Measurements from ENCODE around the gene GNAQ.
A peak's percentile ranks its signal among the peaks of the same experiment; 100 is the strongest.

Gene GNAQ

DNA sequence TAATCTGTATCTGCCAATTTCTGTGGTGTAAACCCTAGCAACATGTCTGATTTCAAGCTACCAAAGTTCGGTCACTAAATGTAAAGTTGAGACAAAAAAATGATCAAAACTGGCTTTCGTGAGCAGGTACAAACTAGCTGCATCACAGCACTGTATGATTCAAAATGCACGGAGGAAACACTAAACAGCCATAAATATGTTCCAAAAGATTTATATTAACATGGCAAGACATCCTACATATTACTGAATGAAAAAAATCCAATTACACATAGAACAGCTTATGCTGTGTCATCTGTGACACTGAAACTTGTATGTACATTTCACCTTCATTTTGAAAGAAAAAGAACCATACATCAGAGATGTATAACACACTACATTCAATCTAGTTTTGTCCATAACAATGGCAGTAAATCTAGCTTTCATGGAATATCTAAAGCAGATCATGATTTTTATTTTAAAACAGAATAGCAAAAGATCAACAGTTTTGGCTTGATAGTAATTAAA, 14.4 kb downstream of the GNAQ start:
- no peak for TF ChIP-seq CTCF (IDR thresholded peaks at IDR 0.05; ENCODE audit: low read depth, low read length)
- no peak for DNase-seq (ENCODE audit: low read depth in 2 of 2)
- H3K4me3 ChIP-seq (replicated peaks in 1 of 2; ENCODE audit: low read depth in 2 of 2, low read length in 2 of 2): no peak overlapping the region

DNA sequence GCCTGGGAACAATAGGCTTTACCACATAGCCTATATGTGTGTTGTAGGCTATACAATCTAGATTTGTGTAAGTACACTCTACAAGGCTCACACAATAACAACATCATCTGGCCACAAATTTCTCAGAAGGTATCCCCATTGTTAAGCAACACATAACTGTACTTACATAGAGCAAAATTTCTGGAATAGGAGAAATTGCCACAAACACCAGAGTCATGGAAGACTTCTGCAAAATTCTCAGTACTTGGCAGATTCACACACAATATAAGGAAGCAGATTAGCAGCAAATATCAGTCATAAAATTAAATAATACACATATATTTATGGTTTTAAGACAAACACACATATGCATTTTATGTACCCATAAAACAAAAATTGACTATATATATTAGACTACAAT, 16.4 kb downstream of the GNAQ start:
- no peak overlapping the region for H3K4me3 ChIP-seq (replicated peaks in 1 of 2; ENCODE audit: low read depth in 2 of 2, low read length in 2 of 2)
- no peak for DNase-seq (ENCODE audit: low read depth in 2 of 2)
- TF ChIP-seq CTCF (IDR thresholded peaks at IDR 0.05; ENCODE audit: low read depth, low read length): no peak

DNA sequence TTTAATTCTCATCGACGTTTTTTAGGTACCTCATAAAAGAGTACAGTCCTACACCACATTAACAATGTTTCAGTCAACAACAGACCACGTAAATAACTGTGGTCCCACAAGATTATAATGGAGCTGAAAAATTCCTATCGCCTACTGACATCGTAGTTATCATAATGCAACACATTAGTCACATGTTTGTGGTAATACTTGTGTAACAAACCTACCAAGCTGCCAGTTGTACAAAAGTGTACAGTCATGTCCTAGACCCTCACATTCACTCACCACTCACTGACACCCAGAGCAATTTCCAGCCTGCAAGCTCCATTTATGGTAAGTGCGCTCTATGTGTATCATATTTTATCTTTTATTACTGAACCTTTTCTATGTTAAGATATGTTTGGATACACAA, 16.8 kb downstream of the GNAQ start:
- no peak for TF ChIP-seq CTCF (IDR thresholded peaks at IDR 0.05; ENCODE audit: low read depth, low read length)
- H3K4me3 ChIP-seq (replicated peaks in 1 of 2; ENCODE audit: low read depth in 2 of 2, low read length in 2 of 2): no peak overlapping the region
- DNase-seq (ENCODE audit: low read depth in 2 of 2): peak; percentile 39 to 59

DNA sequence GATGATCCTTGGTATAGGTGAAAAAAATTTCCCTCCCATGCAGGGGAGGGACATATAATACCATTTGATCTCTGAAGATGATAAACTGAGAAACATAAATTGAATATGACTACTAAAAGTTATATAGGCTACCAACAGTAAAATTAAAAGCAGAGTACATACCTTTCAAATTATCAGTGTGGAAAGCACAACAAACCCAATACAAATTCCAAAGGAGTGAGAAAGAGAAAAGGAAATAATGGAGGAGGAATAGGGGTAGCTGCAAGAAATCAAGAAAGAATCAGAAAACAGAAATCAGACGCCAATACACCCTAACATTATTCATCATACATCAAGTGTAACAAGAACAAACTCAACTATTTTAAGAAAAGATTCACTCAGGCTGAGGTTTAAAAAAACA, 17.7 kb downstream of the GNAQ start:
- no peak for TF ChIP-seq CTCF (IDR thresholded peaks at IDR 0.05; ENCODE audit: low read depth, low read length)
- H3K4me3 ChIP-seq (replicated peaks in 1 of 2; ENCODE audit: low read depth in 2 of 2, low read length in 2 of 2): no peak overlapping the region
- no peak for DNase-seq (ENCODE audit: low read depth in 2 of 2)

DNA sequence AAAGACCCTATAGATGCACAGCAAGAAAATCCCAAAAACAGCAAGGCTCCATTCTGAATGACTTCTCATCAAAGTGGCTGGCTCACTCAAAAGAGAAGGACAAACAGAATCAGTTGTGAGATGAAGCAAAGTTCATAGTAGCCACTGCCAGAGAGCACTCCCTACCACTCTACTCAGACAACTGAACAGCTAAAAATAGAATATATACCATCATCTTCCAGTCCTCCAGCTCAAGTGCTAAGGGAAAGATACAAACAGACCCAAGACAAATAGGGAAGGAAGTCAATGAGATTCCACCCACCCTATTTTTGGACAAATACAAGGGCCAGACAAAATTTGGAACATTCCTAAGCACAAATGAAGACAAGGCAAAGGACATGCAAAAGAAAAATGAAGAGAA, 20.6 kb downstream of the GNAQ start:
- no peak for TF ChIP-seq CTCF (IDR thresholded peaks at IDR 0.05; ENCODE audit: low read depth, low read length)
- DNase-seq (ENCODE audit: low read depth in 2 of 2): peak; percentile 21 to 33
- H3K4me3 ChIP-seq (replicated peaks in 1 of 2; ENCODE audit: low read depth in 2 of 2, low read length in 2 of 2): no peak overlapping the region

DNA sequence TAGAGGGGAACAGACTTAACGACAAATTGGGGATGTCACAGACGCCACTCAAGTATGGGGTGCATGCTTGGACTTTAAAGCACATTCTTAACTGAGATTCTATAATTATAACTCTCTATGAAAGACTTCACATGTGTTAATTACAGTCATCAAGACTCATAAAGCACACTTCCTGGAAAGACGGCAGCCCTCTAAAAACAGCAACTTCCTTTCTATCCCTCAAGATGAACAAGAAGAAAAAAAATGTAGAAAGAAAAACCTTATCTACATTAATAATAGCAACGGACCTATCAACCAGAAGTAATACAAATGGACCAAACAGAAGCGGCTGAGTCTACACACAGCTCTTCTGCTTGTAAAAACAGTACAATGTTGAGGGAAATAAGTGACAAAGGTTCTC, 21.2 kb downstream of the GNAQ start:
- no peak for TF ChIP-seq CTCF (IDR thresholded peaks at IDR 0.05; ENCODE audit: low read depth, low read length)
- no peak for DNase-seq (ENCODE audit: low read depth in 2 of 2)
- H3K4me3 ChIP-seq (replicated peaks in 1 of 2; ENCODE audit: low read depth in 2 of 2, low read length in 2 of 2): no peak overlapping the region

- DNase-seq (ENCODE audit: low read depth in 2 of 2): no peak
- no peak overlapping the region for H3K4me3 ChIP-seq (replicated peaks in 1 of 2; ENCODE audit: low read depth in 2 of 2, low read length in 2 of 2)
- TF ChIP-seq CTCF (IDR thresholded peaks at IDR 0.05; ENCODE audit: low read depth, low read length): no peak
These were observed 22.4 kb downstream of the GNAQ start for GRCh38 chr9:78009186-78009585.
